HG02852 (cell line): ENCODE results near the gene CST7.
"Not testable (repeated sequence)": the region's sequence is repeated elsewhere in the genome, so short reads cannot be mapped to it uniquely, and the experiment has no call there.

Source experiments
- ATAC-seq: cut with Tn5 transposase; IDR thresholded peaks from one replicate; pipeline ENCODE4 v1.9.1; 2021; ENCODE audit warnings: mild to moderate bottlenecking, moderate library complexity; ENCODE audit not compliant: unreplicated experiment

Gene CST7, protein sequence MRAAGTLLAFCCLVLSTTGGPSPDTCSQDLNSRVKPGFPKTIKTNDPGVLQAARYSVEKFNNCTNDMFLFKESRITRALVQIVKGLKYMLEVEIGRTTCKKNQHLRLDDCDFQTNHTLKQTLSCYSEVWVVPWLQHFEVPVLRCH

DNA sequence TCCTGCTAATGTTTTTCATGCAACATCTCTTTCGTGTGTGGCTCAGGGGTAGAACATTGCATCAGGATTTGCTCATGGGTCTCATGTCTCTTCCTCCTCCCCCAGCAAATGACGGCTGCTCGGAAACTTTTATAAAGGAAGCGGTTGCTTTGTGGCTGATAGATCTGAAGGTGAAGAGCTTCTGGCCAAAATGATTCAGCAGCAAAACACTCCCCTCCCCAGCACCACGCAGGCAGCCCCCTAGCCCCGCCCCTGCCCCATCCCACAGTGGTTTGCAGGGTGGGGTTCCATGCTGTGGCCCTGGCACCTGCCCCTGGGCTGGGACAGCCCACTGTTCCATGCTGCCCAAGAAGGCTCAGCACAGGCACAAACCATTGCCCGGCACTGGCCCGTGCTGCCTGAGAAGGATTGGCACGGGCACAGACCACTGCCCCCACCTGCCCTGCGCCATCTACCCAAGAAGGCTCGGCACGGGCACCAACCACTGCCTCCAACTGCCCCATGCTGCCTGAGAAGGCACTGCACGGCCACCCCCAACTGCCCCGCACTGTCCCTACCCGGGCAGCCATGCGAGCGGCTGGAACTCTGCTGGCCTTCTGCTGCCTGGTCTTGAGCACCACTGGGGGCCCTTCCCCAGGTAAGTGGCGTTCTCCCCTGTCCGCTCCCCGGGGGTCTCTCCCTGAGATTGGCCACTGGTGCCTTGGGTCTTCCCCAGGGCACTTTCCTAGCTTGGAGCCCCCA, at the start of gene CST7:
CST7 (plus strand) TSS at position 331 of the 741 bp plus-strand sequence; CDS start at position 568, 237 bp downstream.
- ATAC-seq, result no peak

GRCh38 chr20:24906806-24907205, 42.3 kb upstream of the CST7 start:
- no peak for ATAC-seq

DNA sequence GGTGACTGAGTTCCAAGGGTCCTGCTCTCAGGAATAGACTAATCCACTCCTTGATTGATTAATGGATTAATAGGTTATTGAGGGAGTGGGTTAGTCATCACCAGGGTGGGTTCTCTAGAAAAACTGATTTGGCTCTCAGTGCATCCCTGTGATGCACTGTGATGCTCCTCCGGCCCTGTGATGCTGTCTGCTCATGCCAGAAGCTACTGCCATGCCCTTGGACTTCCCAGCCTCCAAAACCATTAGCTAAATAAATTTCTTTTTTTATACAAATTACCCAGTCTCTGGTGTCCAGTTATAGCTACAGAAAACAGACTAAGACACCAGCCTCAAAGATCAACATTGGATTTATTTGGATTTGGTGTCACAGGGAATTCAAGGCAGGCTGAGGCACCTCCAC, 40.4 kb upstream of the CST7 start:
- no peak for ATAC-seq

GRCh38 chr20:24909086-24909780, 39.8 kb upstream of the CST7 start:
- no peak for ATAC-seq

- no peak for ATAC-seq
Measured at GRCh38 chr20:24909861-24910260, 39.2 kb upstream of the CST7 start.

DNA sequence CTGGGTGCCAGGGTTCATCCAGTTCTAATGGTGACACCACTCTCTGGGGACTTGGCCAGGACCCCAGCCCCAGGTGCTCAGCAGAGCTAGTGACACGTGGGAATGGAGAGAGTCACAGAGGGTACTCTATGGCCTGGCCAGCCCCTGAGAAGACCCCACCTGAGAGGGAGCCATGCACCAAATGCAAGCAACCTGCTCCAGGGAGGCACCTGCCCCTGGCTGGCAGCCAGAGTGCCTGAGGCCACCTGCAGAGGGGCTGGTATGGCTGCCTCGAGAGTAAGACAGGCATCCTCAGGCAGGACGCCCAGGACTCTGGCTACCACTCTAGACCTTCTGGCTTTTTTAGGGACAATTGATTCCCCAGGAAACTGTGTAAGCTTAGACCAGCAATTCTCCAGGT, 38.6 kb upstream of the CST7 start:
- no peak for ATAC-seq

- no peak for ATAC-seq
Measured at GRCh38 chr20:24911461-24911860, 37.6 kb upstream of the CST7 start.

DNA sequence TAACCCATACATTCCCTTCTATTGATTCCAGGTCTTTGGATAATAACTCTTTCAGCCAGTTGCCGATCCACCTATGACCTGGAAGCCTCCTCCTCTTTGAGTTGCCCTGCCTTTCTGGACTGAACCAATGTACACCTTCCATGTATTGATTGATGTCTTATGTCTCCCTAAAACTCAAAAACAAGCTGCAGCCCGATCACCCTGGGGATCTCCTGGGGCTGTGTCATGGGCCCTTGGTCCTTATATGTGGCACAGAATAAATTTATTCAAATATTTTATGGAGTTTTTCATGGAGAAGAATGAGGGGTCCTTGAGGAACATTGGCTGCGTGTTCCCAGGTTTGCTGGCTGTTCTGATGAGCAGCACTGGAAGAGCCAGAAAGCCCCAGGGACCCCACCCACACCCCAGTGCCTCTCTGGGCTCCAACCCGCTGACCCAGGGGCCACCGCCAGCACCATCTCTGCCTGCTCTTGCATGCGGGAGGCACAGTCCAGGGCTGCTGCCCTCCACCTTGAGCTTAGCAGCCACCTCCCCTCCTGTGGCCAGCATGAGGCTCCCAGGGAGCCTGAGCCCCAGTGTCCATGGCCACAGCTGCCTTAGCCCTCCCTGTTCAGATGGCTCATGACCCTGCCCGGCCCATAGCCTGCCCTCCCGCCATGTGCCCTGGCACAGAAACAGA, 36.5 kb upstream of the CST7 start:
- no peak for ATAC-seq

DNA sequence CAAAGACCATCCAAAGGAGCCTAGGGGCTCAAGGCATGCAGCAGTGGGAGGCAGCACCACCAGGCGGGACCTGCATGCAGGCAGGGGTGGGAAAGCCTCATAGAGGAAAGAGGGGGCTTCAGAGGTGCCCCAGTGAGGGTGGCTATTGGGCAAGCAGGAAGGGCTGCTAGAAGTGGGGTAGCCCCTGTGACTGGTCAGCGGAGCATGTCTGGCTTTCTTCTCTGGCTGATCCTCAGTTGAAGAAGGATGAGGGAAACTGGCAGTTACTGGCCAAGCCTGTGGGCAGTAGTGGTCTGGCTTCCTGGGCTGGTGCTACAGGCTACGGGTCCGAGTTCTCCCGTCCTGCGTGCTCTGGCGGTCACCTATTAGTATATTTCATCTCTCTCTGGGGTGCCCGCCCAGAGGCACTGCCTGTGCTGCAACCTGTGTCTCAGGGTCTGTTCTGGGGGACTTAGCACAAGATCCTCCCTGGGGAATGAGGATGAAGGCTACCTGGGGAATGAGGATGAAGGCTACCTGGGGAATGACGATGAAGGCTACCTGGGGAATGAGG, 35.9 kb upstream of the CST7 start:
- no peak for ATAC-seq

- no peak for ATAC-seq
Measured at GRCh38 chr20:24914388-24915241, 34.5 kb upstream of the CST7 start.

- ATAC-seq, result no peak
Measured at GRCh38 chr20:24915440-24915839, 33.6 kb upstream of the CST7 start.

- no peak for ATAC-seq
Measured at GRCh38 chr20:24915892-24916291, 33.2 kb upstream of the CST7 start.

GRCh38 chr20:24916412-24916811, 32.7 kb upstream of the CST7 start:
- ATAC-seq, result no peak

GRCh38 chr20:24917056-24917455, 32.0 kb upstream of the CST7 start:
- no peak for ATAC-seq

GRCh38 chr20:24917797-24918578, 31.1 kb upstream of the CST7 start:
- peak; percentile 65 for ATAC-seq

GRCh38 chr20:24918579-24919566, 30.2 kb upstream of the CST7 start:
- ATAC-seq, result no peak

- ATAC-seq, result not testable (repeated sequence)
Measured at GRCh38 chr20:24919665-24920064, 29.4 kb upstream of the CST7 start.

GRCh38 chr20:24920706-24921105, 28.4 kb upstream of the CST7 start:
- not testable (repeated sequence) for ATAC-seq
